SW 1271 (cell line): Measurements from ENCODE around the gene CREB3L2.

Experiments used
- DNase-seq, 2 experiments: peaks; one replicate each; lab custom pipeline; 2025; lab: John Stamatoyannopoulos, UW

The CREB3L2 gene

DNA sequence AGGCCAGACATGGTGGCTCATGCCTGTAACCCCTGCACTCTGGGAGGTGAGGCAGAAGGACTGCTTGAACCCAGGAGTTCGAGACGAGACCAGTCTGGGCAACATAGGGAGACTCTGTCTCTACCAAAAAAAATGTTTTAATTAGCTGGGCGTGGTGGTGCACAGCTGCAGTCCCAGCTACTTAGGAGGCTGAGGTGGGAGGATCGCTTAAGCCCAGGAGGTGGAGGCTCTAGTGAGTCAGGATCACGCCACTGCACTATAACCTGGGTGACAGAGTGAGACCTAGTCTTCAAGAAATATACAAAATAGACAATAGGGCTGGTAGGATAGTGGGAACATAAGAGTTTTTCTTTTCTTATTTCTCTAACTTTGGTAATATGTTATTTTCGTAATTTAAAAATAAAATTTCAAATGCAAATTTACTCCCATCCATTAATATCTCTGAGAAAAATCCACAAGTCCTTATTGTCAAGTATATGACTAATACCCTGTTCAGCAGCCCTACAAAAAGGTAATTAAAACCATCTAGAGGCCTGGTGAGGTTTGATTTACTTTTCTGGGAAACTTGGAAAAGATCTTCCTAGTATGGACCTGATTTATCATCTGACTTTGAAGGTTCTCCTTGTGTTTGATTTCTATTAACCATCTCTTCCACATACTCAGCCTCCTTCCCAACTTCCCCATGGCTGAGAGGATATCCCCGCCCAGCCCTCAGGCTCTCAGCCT lies 50.0 kb downstream of the CREB3L2 start:
- no peak for DNase-seq

GRCh38 chr7:137950967-137951366 lies 50.9 kb downstream of the CREB3L2 start:
- DNase-seq: no peak

DNA sequence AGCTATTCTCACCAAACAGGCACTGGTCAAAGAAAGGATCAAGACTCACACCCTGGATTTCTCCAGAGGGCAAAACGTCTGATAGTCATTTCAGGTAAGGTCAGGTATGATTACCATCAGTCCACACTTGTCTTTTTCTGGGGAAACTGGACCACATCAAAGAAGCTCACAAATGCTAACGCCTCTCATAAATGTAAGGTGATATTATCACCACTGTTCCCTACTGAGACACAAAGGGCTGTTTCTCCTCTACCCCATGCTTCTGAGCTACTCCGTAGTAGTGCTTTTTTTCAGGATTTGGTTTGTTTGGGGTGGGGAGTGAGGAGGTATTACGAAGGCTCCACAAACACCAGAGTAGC lies 51.6 kb downstream of the CREB3L2 start:
- no peak for DNase-seq

- DNase-seq: no peak
Measured at GRCh38 chr7:137949416-137950262, 52.2 kb downstream of the CREB3L2 start.

- no peak for DNase-seq
Measured at GRCh38 chr7:137948845-137949330, 53.0 kb downstream of the CREB3L2 start.

DNA sequence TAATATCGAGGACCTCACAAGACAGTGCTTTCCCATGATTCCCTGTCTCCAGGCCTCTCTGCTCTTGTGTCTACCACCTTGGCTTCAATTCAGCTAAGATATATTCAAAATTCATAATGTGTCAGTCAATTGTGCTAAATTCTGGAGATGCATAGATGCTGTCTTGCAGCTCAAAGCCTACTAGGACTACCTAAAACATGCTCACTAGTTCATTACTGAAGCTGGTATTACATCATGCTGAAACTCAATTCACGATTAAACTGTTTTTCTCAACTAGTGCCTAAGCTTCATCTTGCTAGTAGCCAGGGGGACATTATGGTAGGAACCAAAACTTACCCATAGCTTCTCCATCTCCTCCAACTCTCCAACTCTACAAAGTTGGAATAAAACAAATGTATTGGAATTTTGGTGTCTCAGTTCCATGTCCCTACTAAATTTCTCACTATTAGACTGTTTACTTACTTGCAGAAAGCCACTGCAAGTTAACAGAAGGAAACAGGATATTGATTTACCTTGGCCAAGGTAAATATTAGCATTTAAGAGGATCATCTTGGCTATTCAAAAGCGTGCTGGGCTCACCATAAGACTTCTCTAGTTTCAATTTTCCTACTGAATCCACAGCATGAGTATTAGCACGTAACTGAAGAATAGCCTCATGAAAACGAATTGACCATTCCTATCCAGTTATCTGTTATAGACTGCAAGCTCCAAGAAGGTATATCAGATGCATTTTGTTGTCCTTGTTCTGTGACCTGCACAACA lies 53.6 kb downstream of the CREB3L2 start:
- no peak for DNase-seq

GRCh38 chr7:137947046-137947445 lies 54.8 kb downstream of the CREB3L2 start:
- DNase-seq: no peak

DNA sequence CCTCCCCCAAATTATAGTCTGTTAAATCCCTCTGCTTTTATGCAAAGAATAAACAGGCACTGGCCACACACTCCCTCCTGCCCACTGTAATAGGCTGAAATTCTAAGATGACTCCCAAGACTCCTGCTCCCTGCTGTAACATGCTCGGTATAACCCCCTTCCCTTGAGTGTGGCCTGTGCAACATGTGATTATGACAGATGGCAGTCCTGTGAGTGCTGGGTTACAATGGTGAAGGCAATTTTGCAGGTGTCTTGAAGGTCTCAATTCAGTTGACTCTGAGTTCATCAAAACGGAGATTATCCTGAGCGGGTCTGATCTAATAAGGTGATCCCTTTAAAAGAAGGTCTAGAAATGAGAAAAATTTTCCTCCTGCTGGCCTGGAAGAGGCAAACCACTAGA lies 55.9 kb downstream of the CREB3L2 start:
- DNase-seq: no peak

DNA sequence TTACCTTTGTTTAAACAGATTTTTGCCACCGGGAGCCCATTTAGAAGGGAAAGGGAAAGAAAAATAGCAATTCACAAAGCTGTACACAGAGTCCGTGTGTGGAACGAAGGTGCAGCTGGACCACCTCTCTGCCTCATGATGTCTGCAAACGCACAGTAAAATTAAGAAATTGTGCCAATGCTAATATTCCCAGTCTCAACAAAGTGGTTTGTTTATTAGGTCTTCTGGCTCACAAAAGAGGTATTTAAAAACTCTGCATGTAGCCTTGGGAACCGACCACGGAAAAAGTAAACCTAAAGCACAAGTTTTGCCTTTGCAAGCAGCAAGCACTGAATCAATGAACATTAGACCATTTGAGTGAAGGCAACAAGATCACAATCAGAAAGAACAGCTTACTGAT lies 57.7 kb downstream of the CREB3L2 start:
- no peak for DNase-seq

DNA sequence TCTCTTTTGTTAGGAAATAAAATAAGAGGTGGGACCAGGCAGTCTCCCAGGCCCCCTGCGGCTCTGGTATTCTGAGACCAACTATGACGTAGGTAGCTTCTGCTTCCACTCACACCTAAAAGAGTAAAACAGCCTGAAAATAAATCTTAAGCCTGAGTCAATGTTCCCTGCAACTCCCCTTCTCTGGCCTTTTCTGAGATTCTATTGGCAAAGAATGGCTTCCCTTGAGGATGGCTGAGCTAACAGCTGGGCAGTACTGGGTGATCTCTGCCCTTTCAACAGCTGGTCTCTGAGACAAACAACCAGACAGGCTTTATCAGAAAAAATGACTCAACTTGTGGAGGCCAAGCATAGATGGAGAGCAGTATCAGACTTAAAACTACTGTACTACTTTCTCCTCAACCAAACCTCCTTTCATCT lies 58.7 kb downstream of the CREB3L2 start:
- DNase-seq: no peak

DNA sequence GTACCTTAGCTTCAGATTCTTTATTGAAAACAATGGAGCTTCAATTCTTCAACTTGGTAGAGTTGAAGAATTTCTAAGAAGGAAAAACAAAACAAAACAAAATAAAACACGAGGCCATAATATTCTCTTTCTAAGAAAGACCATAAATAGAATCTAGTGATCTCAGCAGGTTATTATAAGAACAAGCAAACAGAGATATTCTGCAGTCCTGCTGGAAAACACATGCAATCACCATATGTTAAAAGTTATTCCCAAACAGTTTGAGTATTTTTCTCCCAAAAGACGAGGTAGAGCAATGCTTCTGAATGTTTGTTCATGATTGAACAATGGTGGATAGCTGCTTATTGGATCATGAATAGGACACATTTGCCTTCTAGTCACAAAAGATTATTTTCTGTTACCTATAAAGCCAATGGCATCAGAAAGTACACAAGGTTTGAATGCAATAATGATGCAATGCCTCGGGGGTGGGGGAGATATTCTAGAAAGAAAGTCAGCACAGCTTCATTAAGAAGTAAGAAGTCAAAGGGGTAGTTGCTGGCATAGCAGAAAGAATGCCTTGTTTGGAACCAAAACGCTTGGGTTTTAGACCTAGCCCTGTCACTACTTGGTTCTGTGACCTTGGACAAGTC lies 59.3 kb downstream of the CREB3L2 start:
- DNase-seq: no peak

- no peak for DNase-seq
Measured at GRCh38 chr7:137940656-137941518, 61.0 kb downstream of the CREB3L2 start.

DNA sequence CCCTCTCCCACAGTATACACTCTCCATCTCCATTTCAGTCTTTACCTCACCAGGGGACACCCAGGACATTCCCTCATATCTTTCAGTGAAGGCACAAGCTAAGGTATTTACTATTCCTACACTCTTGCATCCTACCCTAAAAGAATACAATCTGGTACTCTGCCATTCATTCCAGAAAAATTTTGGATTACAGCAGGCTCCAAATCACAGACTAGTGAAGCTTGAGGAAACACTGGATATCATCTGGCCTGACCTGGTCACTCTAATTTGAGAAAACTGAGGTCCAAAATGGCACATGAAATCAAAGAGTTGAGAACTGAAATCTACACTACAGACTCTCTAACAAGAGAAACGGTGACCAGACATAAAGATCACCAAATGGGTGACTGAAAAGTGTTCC lies 61.7 kb downstream of the CREB3L2 start:
- no peak for DNase-seq

GRCh38 chr7:137937202-137937560 lies 64.7 kb downstream of the CREB3L2 start:
- no peak for DNase-seq

DNA sequence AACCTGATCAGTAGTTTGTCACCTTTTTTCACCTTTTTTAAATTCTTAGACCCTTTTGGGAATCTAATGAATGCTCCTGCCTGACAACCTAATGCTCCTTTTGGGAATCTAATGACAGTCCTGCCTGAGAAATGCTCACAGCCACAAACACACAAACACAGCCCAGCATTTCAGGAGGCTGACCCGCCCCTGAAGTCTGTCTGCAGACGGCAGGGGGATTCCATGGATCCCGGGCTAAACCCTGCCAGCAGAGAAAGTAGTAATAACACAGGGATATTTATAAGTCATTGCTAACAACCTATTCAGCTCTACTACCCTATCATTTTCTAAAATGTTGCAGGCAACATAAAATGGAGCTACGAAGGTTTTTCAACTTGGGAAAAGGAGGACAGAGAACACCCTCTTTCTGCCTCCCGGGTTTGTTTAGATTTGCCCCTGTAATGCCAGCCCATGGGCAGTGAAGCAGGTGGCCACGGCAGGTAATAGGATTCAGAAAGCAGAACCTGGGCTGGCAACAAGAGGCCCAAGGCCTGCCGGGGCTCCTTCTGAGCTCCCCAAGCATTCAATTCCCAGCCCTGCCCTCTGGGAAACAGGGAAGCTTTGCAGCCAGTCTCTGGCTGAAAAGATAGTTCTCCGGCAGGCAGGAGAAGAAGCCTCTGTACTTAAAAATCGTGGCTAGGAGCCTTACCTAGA lies 65.2 kb downstream of the CREB3L2 start:
- DNase-seq: no peak

GRCh38 chr7:137935884-137936508 lies 65.9 kb downstream of the CREB3L2 start:
- DNase-seq: no peak

DNA sequence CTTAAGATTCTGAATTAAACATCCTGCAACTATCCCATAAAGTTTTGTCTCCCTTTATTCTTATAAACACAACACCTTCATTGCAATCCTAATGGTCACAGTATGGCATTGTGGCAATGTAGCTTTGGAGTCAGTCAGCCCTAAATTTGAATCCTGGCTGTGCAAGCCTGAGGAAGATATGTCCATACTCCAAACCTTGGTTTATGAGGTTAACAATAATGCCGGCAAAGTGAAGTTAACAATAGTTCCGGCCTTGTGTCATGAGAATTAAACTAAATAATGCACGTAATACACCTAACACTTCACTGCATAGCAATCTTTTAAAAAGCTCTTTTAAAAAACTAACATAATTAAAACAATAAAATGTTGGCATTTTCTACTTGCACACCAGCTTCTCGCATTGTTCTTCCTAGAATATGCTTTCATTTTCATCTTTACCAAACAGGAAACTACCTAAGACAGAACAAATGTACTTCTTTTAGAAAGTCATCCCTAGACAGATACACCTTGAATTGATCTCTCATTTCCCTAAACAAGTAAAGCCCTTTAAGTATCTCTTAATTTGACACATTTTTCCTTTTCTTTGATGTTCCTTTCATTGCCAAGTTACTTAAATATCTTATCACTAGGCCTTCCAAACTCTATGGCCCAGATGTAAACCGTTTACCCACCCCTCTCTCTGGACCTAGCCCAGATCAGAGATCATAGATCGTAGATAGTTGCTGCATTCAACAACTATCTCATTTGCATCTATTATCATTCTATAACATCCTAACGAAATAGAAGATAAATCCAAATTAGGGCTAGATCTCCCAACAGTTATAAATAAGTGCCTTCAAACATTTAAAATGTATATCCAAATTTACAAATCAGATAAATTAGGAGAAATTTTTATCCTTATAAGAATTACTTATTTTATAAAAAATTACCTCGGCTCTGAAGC lies 66.7 kb downstream of the CREB3L2 start:
- no peak for DNase-seq

GRCh38 chr7:137934176-137934826 lies 67.6 kb downstream of the CREB3L2 start:
- no peak for DNase-seq
